K562 (cell line): ENCODE data around the gene CDC14A. TPM values are rescaled to one million over a fixed set of nuclear protein-coding genes. Genes with fewer than 3 reads are reported as not detected.

Experiments used
- ATF7 ChIP-seq: fragments of 450-650 bp; IDR thresholded peaks from 2 replicates; pipeline ENCODE4 v1.7.1; 2014; ENCODE audit warnings: mild to moderate bottlenecking, moderate library complexity
- BMI1 ChIP-seq: fragments of 150-350 bp; IDR thresholded peaks from 2 replicates; pipeline ENCODE4 v1.6.1; 2014; ENCODE audit warnings: low read length
- CBX8 ChIP-seq: fragments of 200-600 bp; sonication (generic); IDR thresholded peaks from 2 replicates; pipeline ENCODE4 v1.6.1; 2012; ENCODE audit warnings: borderline replicate concordance, mixed run types, low read depth, mild to moderate bottlenecking, moderate library complexity, mixed read lengths, low read length, control low read depth, inconsistent platforms; ENCODE audit not compliant: poor library complexity, severe bottlenecking; ENCODE audit errors: extremely low read depth
- CREM ChIP-seq: IDR thresholded peaks from 2 replicates; pipeline ENCODE4 v1.6.1; 2014; ENCODE audit warnings: antibody characterized with exemption, low read depth
- HDAC3 ChIP-seq: fragments of 450-650 bp; IDR thresholded peaks from 2 replicates; pipeline ENCODE4 v1.6.1; 2018; ENCODE audit warnings: borderline replicate concordance, mild to moderate bottlenecking, moderate library complexity; ENCODE audit not compliant: partially characterized antibody
- NFE2L1 ChIP-seq: fragments of 450-650 bp; IDR thresholded peaks from 2 replicates; pipeline ENCODE4 v1.6.1; 2016; ENCODE audit warnings: missing genetic modification characterization, low read depth, mild to moderate bottlenecking, missing compliant biosample characterization, moderate library complexity, borderline replicate concordance
- NFIC ChIP-seq: fragments of 450-650 bp; IDR thresholded peaks from 2 replicates; pipeline ENCODE4 v1.6.1; 2017; ENCODE audit warnings: mild to moderate bottlenecking, inconsistent platforms
- OTX1 ChIP-seq: fragments of 450-650 bp; formaldehyde crosslinking; IDR thresholded peaks from 2 replicates; pipeline ENCODE4 v1.4.0; 2022; ENCODE audit warnings: mild to moderate bottlenecking
- POLR3A ChIP-seq: IDR thresholded peaks from 2 replicates; pipeline ENCODE4 v1.6.1; 2011; ENCODE audit warnings: borderline replicate concordance, mild to moderate bottlenecking, moderate library complexity; ENCODE audit not compliant: insufficient read length, insufficient read depth; ENCODE audit errors: extremely low read depth
- polyA plus RNA-seq, 8 experiments: library from polyadenylated mRNA; depleted of rRNA in 4 of 8; stranded (reverse) in 5 of 8; unstranded in 3 of 8; fragments of >200 nt; fragmentation: Nextera tagmentation in 2 of 8; fragmentation: Illumina TruSeq in 1 of 8; extraction: Ambion mirVana in 2 of 8; extraction: Trizol in 1 of 8; gene quantifications; 2 replicates each; pipeline versions ENCODE4 v1.2.1 to v1.2.3, GENCODE V29; 2011 to 2014; ENCODE audit warnings: inconsistent platforms in 1 of 8, missing spikeins in 1 of 8
- total RNA-seq, 7 experiments: library from RNA; depleted of rRNA in 6 of 7; stranded (reverse); fragments of >200 nt in 6 of 7; fragmentation: Illumina TruSeq in 2 of 7; extraction: Trizol in 2 of 7; gene quantifications; 2 replicates each; pipeline versions ENCODE4 v1.2.1 to v1.2.3, GENCODE V29; 2011 to 2021; ENCODE audit warnings: low replicate concordance in 1 of 7
- TF ChIP-seq, protein P1 (sequence below): fragments of 450-650 bp; IDR thresholded peaks from 2 replicates; pipeline ENCODE4 v1.6.1; 2016; ENCODE audit warnings: low read depth

CDC14A gene
- total and polyA plus RNA-seq, 9 of the 15 experiments (the other 6 are each of a cell fraction or from before 2014, with no cell fraction given): 17.0 to 74.3 (median 33.4) TPM

DNA sequence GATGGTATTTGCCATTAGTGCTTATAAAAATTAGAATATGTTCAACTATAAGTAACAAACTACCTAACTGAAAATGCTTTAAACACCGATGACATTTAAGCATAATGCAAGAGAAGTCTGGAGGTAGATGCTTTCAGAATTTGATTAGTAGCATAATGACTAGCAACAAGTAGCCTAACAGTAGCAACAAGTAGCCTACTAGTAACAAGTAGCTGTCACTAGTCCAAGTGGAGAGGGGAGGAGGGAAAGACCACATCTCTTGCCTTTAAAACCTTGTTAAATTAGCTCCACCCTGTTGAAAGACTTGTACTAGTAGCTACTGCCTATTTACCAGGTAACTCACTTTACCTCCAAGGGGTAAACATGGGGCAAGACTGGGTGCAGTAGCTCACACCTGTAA lies 193.5 kb downstream of the CDC14A start (continued):
- TF ChIP-seq, protein P1, sequence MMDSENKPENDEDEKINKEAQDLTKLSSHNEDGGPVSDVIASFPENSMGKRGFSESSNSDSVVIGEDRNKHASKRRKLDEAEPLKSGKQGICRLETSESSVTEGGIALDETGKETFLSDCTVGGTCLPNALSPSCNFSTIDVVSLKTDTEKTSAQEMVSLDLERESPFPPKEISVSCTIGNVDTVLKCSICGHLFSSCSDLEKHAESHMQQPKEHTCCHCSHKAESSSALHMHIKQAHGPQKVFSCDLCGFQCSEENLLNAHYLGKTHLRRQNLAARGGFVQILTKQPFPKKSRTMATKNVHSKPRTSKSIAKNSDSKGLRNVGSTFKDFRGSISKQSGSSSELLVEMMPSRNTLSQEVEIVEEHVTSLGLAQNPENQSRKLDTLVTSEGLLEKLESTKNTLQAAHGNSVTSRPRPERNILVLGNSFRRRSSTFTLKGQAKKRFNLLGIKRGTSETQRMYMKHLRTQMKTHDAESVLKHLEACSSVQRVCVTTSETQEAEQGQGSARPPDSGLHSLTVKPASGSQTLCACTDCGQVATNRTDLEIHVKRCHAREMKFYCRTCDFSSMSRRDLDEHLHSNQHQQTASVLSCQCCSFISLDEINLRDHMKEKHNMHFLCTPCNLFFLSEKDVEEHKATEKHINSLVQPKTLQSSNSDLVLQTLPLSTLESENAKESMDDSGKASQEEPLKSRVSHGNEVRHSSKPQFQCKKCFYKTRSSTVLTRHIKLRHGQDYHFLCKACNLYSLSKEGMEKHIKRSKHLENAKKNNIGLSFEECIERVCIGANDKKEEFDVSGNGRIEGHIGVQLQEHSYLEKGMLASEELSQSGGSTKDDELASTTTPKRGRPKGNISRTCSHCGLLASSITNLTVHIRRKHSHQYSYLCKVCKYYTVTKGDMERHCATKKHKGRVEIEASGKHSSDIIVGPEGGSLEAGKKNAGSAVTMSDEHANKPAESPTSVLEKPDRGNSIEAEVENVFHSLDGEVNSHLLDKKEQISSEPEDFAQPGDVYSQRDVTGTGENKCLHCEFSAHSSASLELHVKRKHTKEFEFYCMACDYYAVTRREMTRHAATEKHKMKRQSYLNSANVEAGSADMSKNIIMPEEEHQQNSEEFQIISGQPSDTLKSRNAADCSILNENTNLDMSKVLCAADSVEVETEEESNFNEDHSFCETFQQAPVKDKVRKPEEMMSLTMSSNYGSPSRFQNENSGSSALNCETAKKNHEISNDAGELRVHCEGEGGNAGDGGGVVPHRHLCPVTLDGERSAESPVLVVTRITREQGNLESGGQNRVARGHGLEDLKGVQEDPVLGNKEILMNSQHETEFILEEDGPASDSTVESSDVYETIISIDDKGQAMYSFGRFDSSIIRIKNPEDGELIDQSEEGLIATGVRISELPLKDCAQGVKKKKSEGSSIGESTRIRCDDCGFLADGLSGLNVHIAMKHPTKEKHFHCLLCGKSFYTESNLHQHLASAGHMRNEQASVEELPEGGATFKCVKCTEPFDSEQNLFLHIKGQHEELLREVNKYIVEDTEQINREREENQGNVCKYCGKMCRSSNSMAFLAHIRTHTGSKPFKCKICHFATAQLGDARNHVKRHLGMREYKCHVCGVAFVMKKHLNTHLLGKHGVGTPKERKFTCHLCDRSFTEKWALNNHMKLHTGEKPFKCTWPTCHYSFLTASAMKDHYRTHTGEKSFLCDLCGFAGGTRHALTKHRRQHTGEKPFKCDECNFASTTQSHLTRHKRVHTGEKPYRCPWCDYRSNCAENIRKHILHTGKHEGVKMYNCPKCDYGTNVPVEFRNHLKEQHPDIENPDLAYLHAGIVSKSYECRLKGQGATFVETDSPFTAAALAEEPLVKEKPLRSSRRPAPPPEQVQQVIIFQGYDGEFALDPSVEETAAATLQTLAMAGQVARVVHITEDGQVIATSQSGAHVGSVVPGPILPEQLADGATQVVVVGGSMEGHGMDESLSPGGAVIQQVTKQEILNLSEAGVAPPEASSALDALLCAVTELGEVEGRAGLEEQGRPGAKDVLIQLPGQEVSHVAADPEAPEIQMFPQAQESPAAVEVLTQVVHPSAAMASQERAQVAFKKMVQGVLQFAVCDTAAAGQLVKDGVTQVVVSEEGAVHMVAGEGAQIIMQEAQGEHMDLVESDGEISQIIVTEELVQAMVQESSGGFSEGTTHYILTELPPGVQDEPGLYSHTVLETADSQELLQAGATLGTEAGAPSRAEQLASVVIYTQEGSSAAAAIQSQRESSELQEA: no peak
- no peak for TF ChIP-seq ATF7
- no peak for TF ChIP-seq OTX1 (CRISPR knock-in tag)
- TF ChIP-seq CBX8: no peak
- TF ChIP-seq NFIC: no peak
- no peak for TF ChIP-seq CREM
- TF ChIP-seq POLR3A: no peak
- TF ChIP-seq NFE2L1 (tag): no peak
- no peak for TF ChIP-seq HDAC3
- TF ChIP-seq BMI1: no peak
